H1 (cell line): ENCODE results near the gene THEM5. TPM values are rescaled to one million over a fixed set of nuclear protein-coding genes. Genes with fewer than 3 reads are reported as not detected.

Experiments
- CTCF ChIA-PET: fragments of 300-600 bp; sonication (Branson Sonifier 250); formaldehyde crosslinking; loops from one replicate; lab custom pipeline; 2021; ENCODE audit not compliant: partially characterized antibody; lab: Charles Lee
- POLR2A ChIA-PET: fragments of 300-600 bp; sonication (Branson Sonifier 250); formaldehyde crosslinking; loops from one replicate; lab custom pipeline; 2021; ENCODE audit warnings: inconsistent platforms; ENCODE audit not compliant: partially characterized antibody; lab: Charles Lee
- DNase-seq, 2 experiments: peaks; one replicate each; pipeline versions ENCODE4 v3.0.0 to v3.0.0-alpha.2; 2010 to 2022; ENCODE audit warnings: low spot score in 2 of 2, low read depth in 1 of 2, mixed read lengths in 1 of 2
- FAIRE-seq: peaks from 2 replicates; lab custom pipeline; 2011; peaks lifted over from hg19 to GRCh38; lab: Jason Lieb, UNC
- H2AFZ ChIP-seq: 2 replicates; pipeline ENCODE4 v1.8.1; 2012; ENCODE audit warnings: low read length, inconsistent platforms
- H2AK5ac ChIP-seq: 2 replicates; pipeline ENCODE4 v1.6.1; 2013; ENCODE audit warnings: low read depth, low read length
- H2BK120ac ChIP-seq: replicated peaks from 2 replicates; pipeline ENCODE3; 2013; ENCODE audit warnings: low read depth, low read length, inconsistent platforms
- H2BK12ac ChIP-seq: 2 replicates; pipeline ENCODE4 v1.6.1; 2013; ENCODE audit warnings: low read depth, low read length
- H2BK15ac ChIP-seq: 2 replicates; pipeline ENCODE4 v1.6.1; 2013; ENCODE audit warnings: low read length
- H2BK20ac ChIP-seq: 2 replicates; pipeline ENCODE4 v1.6.1; 2013; ENCODE audit warnings: low read length
- H2BK5ac ChIP-seq: 2 replicates; pipeline ENCODE4 v1.6.1; 2013; ENCODE audit warnings: low read depth, low read length
- H3K14ac ChIP-seq: 2 replicates; pipeline ENCODE4 v1.6.1; 2013; ENCODE audit warnings: inconsistent platforms; ENCODE audit not compliant: insufficient read length
- H3K18ac ChIP-seq: 2 replicates; pipeline ENCODE4 v1.6.1; 2013; ENCODE audit warnings: low read length; ENCODE audit errors: extremely low read depth
- H3K23ac ChIP-seq: 2 replicates; pipeline ENCODE4 v1.6.1; 2013; ENCODE audit warnings: inconsistent platforms; ENCODE audit not compliant: insufficient read length
- H3K23me2 ChIP-seq: 2 replicates; pipeline ENCODE4 v1.6.1; 2013; ENCODE audit warnings: low read depth, low read length
- H3K27ac ChIP-seq: 2 replicates; pipeline ENCODE4 v1.6.1; 2011; ENCODE audit warnings: low read depth, low read length, inconsistent platforms
- H3K27me3 ChIP-seq, 4 experiments: replicated peaks in 1 of 4; 1 replicate in 1 of 4; 2 replicates in 3 of 4; pipeline versions ENCODE4 v1.6.1 to v1.8.1; 2011 to 2013; ENCODE audit warnings: low read length in 3 of 4, mild to moderate bottlenecking in 3 of 4, inconsistent platforms in 2 of 4, mixed read lengths in 2 of 4, moderate library complexity in 1 of 4; ENCODE audit not compliant: control insufficient read depth in 3 of 4, insufficient read depth in 3 of 4; ENCODE audit errors: extremely low read depth in 1 of 4
- H3K36me3 ChIP-seq, 4 experiments: 2 replicates each; pipeline versions ENCODE4 v1.6.1 to v1.8.1; 2011 to 2013; ENCODE audit warnings: mild to moderate bottlenecking in 4 of 4, low read length in 3 of 4, moderate library complexity in 2 of 4, control low read depth in 1 of 4, inconsistent platforms in 1 of 4; ENCODE audit not compliant: insufficient read depth in 4 of 4, control insufficient read depth in 2 of 4
- H3K4ac ChIP-seq: replicated peaks from 2 replicates; pipeline ENCODE3; 2013; ENCODE audit warnings: low read length, low read depth, mixed read lengths, inconsistent platforms; ENCODE audit not compliant: insufficient read length
- H3K4me1 ChIP-seq, 4 experiments: replicated peaks in 1 of 4; 1 replicate in 1 of 4; 2 replicates in 3 of 4; pipeline versions ENCODE4 v1.6.1 to v1.8.1; 2011 to 2013; ENCODE audit warnings: low read length in 3 of 4, inconsistent platforms in 2 of 4, mixed read lengths in 1 of 4; ENCODE audit not compliant: insufficient read depth in 4 of 4, control insufficient read depth in 3 of 4
- H3K4me2 ChIP-seq, 2 experiments: 2 replicates each; pipeline versions ENCODE4 v1.6.1 to v1.8.1; 2011 to 2013; ENCODE audit warnings: low read depth in 2 of 2, low read length in 2 of 2, control low read depth in 1 of 2, inconsistent platforms in 1 of 2, mild to moderate bottlenecking in 1 of 2; ENCODE audit not compliant: insufficient read depth in 1 of 2
- H3K4me3 ChIP-seq, 4 experiments: fragments of 200-600, 300-600 bp in 1 of 4; sonication (generic), shearing (Covaris generic), sonication (Bioruptor Twin) in 1 of 4; 2 replicates each; pipeline versions ENCODE4 v1.5.1 to v1.8.1; 2011 to 2016; ENCODE audit warnings: low read length in 4 of 4, low read depth in 3 of 4, control low read depth in 2 of 4, inconsistent platforms in 2 of 4, mild to moderate bottlenecking in 2 of 4, mixed read lengths in 1 of 4, moderate library complexity in 1 of 4; ENCODE audit not compliant: insufficient read depth in 2 of 4; ENCODE audit errors: extremely low read depth in 1 of 4
- H3K56ac ChIP-seq: replicated peaks from 2 replicates; pipeline ENCODE3; 2013; ENCODE audit warnings: low read depth, mild to moderate bottlenecking, mixed read lengths, low read length, inconsistent platforms; ENCODE audit not compliant: insufficient read length
- H3K79me1 ChIP-seq: 2 replicates; pipeline ENCODE4 v1.6.1; 2013; ENCODE audit warnings: low read depth, low read length, control low read depth
- H3K79me2 ChIP-seq, 2 experiments: 2 replicates each; pipeline versions ENCODE4 v1.6.1 to v1.8.1; 2012 to 2013; ENCODE audit warnings: low read length in 2 of 2, mild to moderate bottlenecking in 2 of 2, inconsistent platforms in 1 of 2; ENCODE audit not compliant: insufficient read depth in 2 of 2, control insufficient read depth in 1 of 2
- H3K9ac ChIP-seq, 4 experiments: replicated peaks in 1 of 4; 1 replicate in 1 of 4; 2 replicates in 3 of 4; pipeline versions ENCODE4 v1.6.1 to v1.8.1; 2011 to 2013; ENCODE audit warnings: low read depth in 3 of 4, low read length in 3 of 4, control low read depth in 2 of 4, mild to moderate bottlenecking in 2 of 4, moderate library complexity in 2 of 4, inconsistent platforms in 1 of 4; ENCODE audit errors: extremely low read depth in 1 of 4
- H3K9me3 ChIP-seq, 2 experiments: 2 replicates each; pipeline versions ENCODE4 v1.6.1 to v1.8.1; 2012 to 2013; ENCODE audit warnings: mild to moderate bottlenecking in 2 of 2, moderate library complexity in 2 of 2, control low read depth in 1 of 2, inconsistent platforms in 1 of 2, low read depth in 1 of 2, low read length in 1 of 2, mixed read lengths in 1 of 2; ENCODE audit not compliant: insufficient read depth in 2 of 2
- H4K20me1 ChIP-seq, 2 experiments: replicated peaks in 1 of 2; 2 replicates each; pipeline versions ENCODE3 to v1.8.1; 2011 to 2013; ENCODE audit warnings: inconsistent platforms in 2 of 2, low read length in 2 of 2, mild to moderate bottlenecking in 1 of 2; ENCODE audit not compliant: insufficient read depth in 2 of 2, control insufficient read depth in 1 of 2
- H4K5ac ChIP-seq: 2 replicates; pipeline ENCODE4 v1.6.1; 2013; ENCODE audit warnings: low read length, low read depth, mixed read lengths, inconsistent platforms; ENCODE audit not compliant: insufficient read length
- H4K8ac ChIP-seq: 2 replicates; pipeline ENCODE4 v1.8.0; 2013; ENCODE audit warnings: mild to moderate bottlenecking, moderate library complexity, low read length, inconsistent platforms; ENCODE audit not compliant: insufficient read depth; ENCODE audit errors: extremely low read depth
- H4K91ac ChIP-seq: replicated peaks from 2 replicates; pipeline ENCODE3; 2013; ENCODE audit warnings: low read length, mixed read lengths, inconsistent platforms; ENCODE audit not compliant: insufficient read length
- CBX5 ChIP-seq: fragments of 300-800, 300-1000 bp; sonication (generic); IDR thresholded peaks from 2 replicates; pipeline ENCODE4 v1.7.1; 2016; ENCODE audit warnings: antibody characterized with exemption, low read length, low read depth
- CTBP2 ChIP-seq: IDR thresholded peaks from 2 replicates; pipeline ENCODE4 v1.7.0; 2011; ENCODE audit warnings: borderline replicate concordance, mild to moderate bottlenecking, moderate library complexity, mixed read lengths, low read length; ENCODE audit not compliant: insufficient read depth, insufficient read length
- GTF2F1 ChIP-seq: IDR thresholded peaks from 2 replicates; pipeline ENCODE4 v1.6.1; 2012; ENCODE audit warnings: low read depth, low read length, improper control_type of control experiment, borderline replicate concordance
- HDAC6 ChIP-seq: IDR thresholded peaks from one replicate; pipeline ENCODE4 v1.7.1; 2012; ENCODE audit warnings: low read depth, mild to moderate bottlenecking, inconsistent platforms, low read length, moderate library complexity
- NANOG ChIP-seq: IDR thresholded peaks from 2 replicates; pipeline ENCODE4 v1.6.1; 2011; ENCODE audit warnings: low read length, low read depth, mild to moderate bottlenecking, inconsistent platforms; ENCODE audit not compliant: insufficient read depth, poor library complexity, severe bottlenecking
- PHF8 ChIP-seq: fragments of 200-600 bp; sonication (generic); conservative IDR thresholded peaks from 2 replicates; pipeline ENCODE4 v1.7.1; 2012; ENCODE audit warnings: low read depth, mild to moderate bottlenecking, inconsistent platforms, low read length, moderate library complexity
- POLR2AphosphoS5 ChIP-seq: IDR thresholded peaks from 2 replicates; pipeline ENCODE4 v1.6.1; 2011; ENCODE audit warnings: low read depth, low read length
- SIX5 ChIP-seq: IDR thresholded peaks from 2 replicates; pipeline ENCODE4 v1.6.1; 2011; ENCODE audit warnings: mild to moderate bottlenecking, low read depth, low read length
- SUZ12 ChIP-seq: fragments of 200-600 bp; sonication (generic); IDR thresholded peaks from 2 replicates; pipeline ENCODE4 v1.6.1; 2012; ENCODE audit warnings: mild to moderate bottlenecking, inconsistent platforms, low read length, moderate library complexity, mixed read lengths
- WGBS, 2 experiments: shearing (Covaris generic) in 1 of 2; methylation state at CpG; one replicate each; pipeline versions ENCODE4 v1.1.6 to v1.1.7; 2013 to 2015; ENCODE audit warnings: low lambda C conversion rate in 2 of 2, mixed read lengths in 2 of 2, inconsistent platforms in 1 of 2, low coverage in 1 of 2, missing lambda C conversion rate in 1 of 2; ENCODE audit not compliant: insufficient replicate concordance in 2 of 2, insufficient coverage in 1 of 2, insufficient read length in 1 of 2; ENCODE audit errors: extremely low coverage in 1 of 2, missing lambda C conversion rate in 1 of 2; 5-methylcytosine and 5-hydroxymethylcytosine counted together
- polyA plus RNA-seq, 7 experiments: library from polyadenylated mRNA; depleted of rRNA in 3 of 7; stranded (reverse) in 5 of 7; unstranded in 2 of 7; fragments of >200 nt in 5 of 7; fragments of 200-250 nt in 2 of 7; gene quantifications; 1 replicate in 5 of 7; 2 replicates in 1 of 7; 4 replicates in 1 of 7; pipeline versions ENCODE4 v1.2.1 to v1.2.3, GENCODE V29; 2011 to 2013; ENCODE audit warnings: missing spikeins in 2 of 7, mixed read lengths in 2 of 7
- total RNA-seq: library from RNA; stranded (reverse); fragmentation: NEBNext Ultra II Directional; extraction: Animal tissue kit (Norgen Biotek cat#: 25700); gene quantifications from 2 replicates; pipeline ENCODE4 v1.2.1, GENCODE V29; 2021
- TF ChIP-seq, protein P1 (sequence below): IDR thresholded peaks from 2 replicates; pipeline ENCODE4 v1.6.1; 2012; ENCODE audit warnings: inconsistent platforms
- TF ChIP-seq, protein P2 (sequence below): IDR thresholded peaks from 2 replicates; pipeline ENCODE4 v1.6.1; 2011; ENCODE audit warnings: low read length, improper control_type of control experiment
- TF ChIP-seq, protein P3 (sequence below): IDR thresholded peaks from 2 replicates; pipeline ENCODE4 v1.6.1; 2012; ENCODE audit warnings: inconsistent platforms

The THEM5 gene
- total and polyA plus RNA-seq, 2 of the 8 experiments (the other 6 are each of a cell fraction or from before 2014, with no cell fraction given) = not detected

DNA sequence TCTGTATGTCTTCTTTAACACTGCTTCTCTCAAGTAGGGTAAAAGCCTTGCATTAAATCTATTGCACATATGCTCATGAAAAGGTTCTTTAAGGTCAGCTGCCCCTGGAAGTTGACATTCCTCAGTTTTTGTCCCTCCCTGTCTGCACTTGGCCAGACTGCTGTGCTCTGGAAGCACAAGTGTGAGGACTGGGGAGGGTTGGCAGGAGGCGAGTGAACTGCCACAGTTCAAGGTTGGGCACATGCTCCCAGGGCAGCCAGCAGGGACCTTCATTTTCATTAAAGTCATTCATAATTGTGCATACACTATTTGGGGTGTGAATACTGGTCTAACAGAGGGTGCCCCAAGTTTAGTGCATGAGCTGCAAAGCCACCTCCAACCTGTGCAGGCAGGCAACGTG, 10.9 kb upstream of the THEM5 start:
- Histone ChIP-seq H3K27me3 (peaks cover 11 to 45% (median 31%) of the 10 kb centered on the region in 4 experiments), H3K9ac (no peak overlapping the region), H3K79me2 (no peaks in the 10 kb centered on the region), H2BK15ac (no peak overlapping the region), H3K14ac (no peak overlapping the region), H2AK5ac (no peak overlapping the region), H2BK120ac (no peak overlapping the region), H3K36me3 (no peaks in the 10 kb centered on the region), H4K8ac (no peak overlapping the region), H3K79me1 (no peaks in the 10 kb centered on the region), H2AFZ (no peak overlapping the region), H3K23me2 (peaks cover 2% of the 10 kb centered on the region; the same call in 1 of the 2 replicates), H3K56ac (no peak overlapping the region)
- CTCF ChIA-PET = interaction anchor here (0.6 to 0.9 kb wide), 4 partner anchors 21 to 143 kb away, joined by 3 to 7 read pairs (median 4); partner anchors contain the start of genes C2CD4D and RIIAD1
- TF ChIP-seq PHF8 (no peak), POLR2AphosphoS5 (no peak), HDAC6 (no peak), CBX5 (no peak), CTBP2 (no peak), GTF2F1 (no peak), SUZ12 (no peak), SIX5 (no peak), NANOG (no peak)
- TF ChIP-seq, protein P1, sequence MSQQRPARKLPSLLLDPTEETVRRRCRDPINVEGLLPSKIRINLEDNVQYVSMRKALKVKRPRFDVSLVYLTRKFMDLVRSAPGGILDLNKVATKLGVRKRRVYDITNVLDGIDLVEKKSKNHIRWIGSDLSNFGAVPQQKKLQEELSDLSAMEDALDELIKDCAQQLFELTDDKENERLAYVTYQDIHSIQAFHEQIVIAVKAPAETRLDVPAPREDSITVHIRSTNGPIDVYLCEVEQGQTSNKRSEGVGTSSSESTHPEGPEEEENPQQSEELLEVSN = no peak
- TF ChIP-seq, protein P2, sequence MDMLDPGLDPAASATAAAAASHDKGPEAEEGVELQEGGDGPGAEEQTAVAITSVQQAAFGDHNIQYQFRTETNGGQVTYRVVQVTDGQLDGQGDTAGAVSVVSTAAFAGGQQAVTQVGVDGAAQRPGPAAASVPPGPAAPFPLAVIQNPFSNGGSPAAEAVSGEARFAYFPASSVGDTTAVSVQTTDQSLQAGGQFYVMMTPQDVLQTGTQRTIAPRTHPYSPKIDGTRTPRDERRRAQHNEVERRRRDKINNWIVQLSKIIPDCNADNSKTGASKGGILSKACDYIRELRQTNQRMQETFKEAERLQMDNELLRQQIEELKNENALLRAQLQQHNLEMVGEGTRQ = no peak
- TF ChIP-seq, protein P3, sequence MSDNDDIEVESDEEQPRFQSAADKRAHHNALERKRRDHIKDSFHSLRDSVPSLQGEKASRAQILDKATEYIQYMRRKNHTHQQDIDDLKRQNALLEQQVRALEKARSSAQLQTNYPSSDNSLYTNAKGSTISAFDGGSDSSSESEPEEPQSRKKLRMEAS = no peak
- TF ChIP-seq, all 59 proteins: peak for 0
- Histone ChIP-seq H3K27ac (no peak overlapping the region), H3K4me3 (no peak overlapping the region), H3K4me2 (no peak overlapping the region), H3K23ac (no peak overlapping the region), H3K18ac (no peak overlapping the region), H2BK20ac (no peak overlapping the region), H4K5ac (no peak overlapping the region), H4K20me1 (peaks cover 4 to 8% of the 10 kb centered on the region in 2 experiments), H3K4ac (no peak overlapping the region), H3K4me1 (peaks cover 8 to 16% (median 12%) of the 10 kb centered on the region in 4 experiments), H2BK12ac (no peak overlapping the region), H2BK5ac (no peak overlapping the region), H3K9me3 (no peaks in the 10 kb centered on the region), H4K91ac (no peak overlapping the region)
- FAIRE-seq (no peak), DNase-seq (no peak)
- POLR2A ChIA-PET = no interaction called here
- WGBS, 2 experiments = 50% methylated on average over 2 of the region's 2 CpGs; no CpG with 5 or more reads in 1 of the 2 experiments
